SK-N-SH treated with all-trans-retinoic acid at 6 μM for 48 hours (cell line): ENCODE data around the gene MCU.

Experiments used
- ARNTL ChIP-seq: fragments of 450-650 bp; formaldehyde crosslinking; IDR thresholded peaks from 2 replicates; pipeline ENCODE4 v1.5.0; 2020; ENCODE audit warnings: low read depth, mild to moderate bottlenecking, moderate library complexity, borderline replicate concordance
- BACH2 ChIP-seq: fragments of 250-450 bp; sonication (Bioruptor Pico); IDR thresholded peaks from 2 replicates; pipeline ENCODE4 v1.9.0; 2021; ENCODE audit warnings: mild to moderate bottlenecking, borderline replicate concordance
- ESRRG ChIP-seq: fragments of 250-450 bp; sonication (Bioruptor Pico); IDR thresholded peaks from 2 replicates; pipeline ENCODE4 v1.6.1; 2021; ENCODE audit warnings: mild to moderate bottlenecking
- GLIS3 ChIP-seq: fragments of 250-450 bp; sonication (Bioruptor Pico); IDR thresholded peaks from 2 replicates; pipeline ENCODE4 v1.5.0; 2020; ENCODE audit warnings: mild to moderate bottlenecking, moderate library complexity
- ZFP3 ChIP-seq: fragments of 250-450 bp; sonication (Bioruptor Pico); IDR thresholded peaks from 2 replicates; pipeline ENCODE4 v1.5.0; 2020; ENCODE audit warnings: mild to moderate bottlenecking, moderate library complexity
- ZFP30 ChIP-seq: fragments of 450-650 bp; formaldehyde crosslinking; IDR thresholded peaks from 2 replicates; pipeline ENCODE4 v1.5.0; 2022; ENCODE audit warnings: mild to moderate bottlenecking, moderate library complexity
- ZNF8 ChIP-seq: fragments of 450-650 bp; formaldehyde crosslinking; IDR thresholded peaks from 2 replicates; pipeline ENCODE4 v1.5.0; 2020; ENCODE audit warnings: mild to moderate bottlenecking, moderate library complexity
- TF ChIP-seq, protein P1 (sequence below): fragments of 250-450 bp; sonication (Bioruptor Pico); IDR thresholded peaks from 2 replicates; pipeline ENCODE4 v1.5.1; 2020; ENCODE audit warnings: low read depth, mild to moderate bottlenecking, moderate library complexity

DNA sequence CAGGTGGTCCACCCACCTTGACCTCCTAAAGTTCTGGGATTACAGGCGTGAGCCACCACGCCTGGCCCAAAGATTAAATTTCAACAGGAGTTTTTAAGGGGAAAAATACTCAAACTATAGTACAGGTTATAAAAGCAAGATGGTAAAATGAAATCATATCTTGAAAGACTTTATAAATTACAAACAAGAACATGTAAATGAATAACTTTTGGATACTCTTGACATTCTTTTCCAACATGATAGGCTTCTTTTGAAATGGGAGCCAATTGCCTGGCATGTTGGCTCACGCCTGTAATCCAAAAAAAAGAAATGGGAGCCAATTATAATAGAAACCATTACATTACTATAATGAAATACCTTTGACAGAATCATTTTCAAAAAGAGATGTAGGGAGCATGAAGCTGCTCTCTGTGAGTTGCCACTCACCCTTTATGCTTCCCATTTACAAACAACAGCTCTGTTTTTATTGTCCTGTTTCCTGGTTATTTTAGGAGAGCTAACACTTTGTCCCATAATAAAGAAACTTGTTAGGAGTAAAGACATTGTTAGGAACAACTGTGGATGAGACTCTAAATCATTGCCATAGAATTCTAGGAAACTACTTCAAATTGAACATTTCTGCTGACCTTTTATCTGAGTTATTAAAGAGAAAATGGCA is 24.6 kb upstream of the MCU start:
- TF ChIP-seq, protein P1, sequence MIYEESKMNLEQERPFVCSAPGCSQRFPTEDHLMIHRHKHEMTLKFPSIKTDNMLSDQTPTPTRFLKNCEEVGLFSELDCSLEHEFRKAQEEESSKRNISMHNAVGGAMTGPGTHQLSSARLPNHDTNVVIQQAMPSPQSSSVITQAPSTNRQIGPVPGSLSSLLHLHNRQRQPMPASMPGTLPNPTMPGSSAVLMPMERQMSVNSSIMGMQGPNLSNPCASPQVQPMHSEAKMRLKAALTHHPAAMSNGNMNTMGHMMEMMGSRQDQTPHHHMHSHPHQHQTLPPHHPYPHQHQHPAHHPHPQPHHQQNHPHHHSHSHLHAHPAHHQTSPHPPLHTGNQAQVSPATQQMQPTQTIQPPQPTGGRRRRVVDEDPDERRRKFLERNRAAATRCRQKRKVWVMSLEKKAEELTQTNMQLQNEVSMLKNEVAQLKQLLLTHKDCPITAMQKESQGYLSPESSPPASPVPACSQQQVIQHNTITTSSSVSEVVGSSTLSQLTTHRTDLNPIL, result no peak
- TF ChIP-seq ZNF8, result no peak
- no peak for TF ChIP-seq ZFP3 (CRISPR knock-in tag)
- no peak for TF ChIP-seq ZFP30
- TF ChIP-seq BACH2 (CRISPR knock-in tag), result no peak
- TF ChIP-seq ARNTL, result no peak
- TF ChIP-seq GLIS3 (CRISPR knock-in tag), result no peak
- TF ChIP-seq ESRRG (CRISPR knock-in tag), result no peak
